H1 (cell line): ENCODE results near the gene HAO1.

Experiments
- ASH2L ChIP-seq: fragments of 200-600, 300-600 bp; sonication (generic); IDR thresholded peaks from one replicate; pipeline ENCODE4 v1.7.1; 2017; ENCODE audit warnings: low read length
- CTBP2 ChIP-seq: IDR thresholded peaks from 2 replicates; pipeline ENCODE4 v1.7.0; 2011; ENCODE audit warnings: borderline replicate concordance, mild to moderate bottlenecking, moderate library complexity, mixed read lengths, low read length; ENCODE audit not compliant: insufficient read depth, insufficient read length
- CTCF ChIP-seq, 3 experiments: IDR thresholded peaks; 1 replicate in 2 of 3; 2 replicates in 1 of 3; pipeline versions ENCODE4 v1.5.1 to v1.6.1; 2011; ENCODE audit warnings: low read length in 3 of 3, mild to moderate bottlenecking in 3 of 3, inconsistent platforms in 2 of 3, low read depth in 1 of 3, moderate library complexity in 1 of 3; ENCODE audit not compliant: insufficient read depth in 1 of 3; ENCODE audit errors: control extremely low read depth in 1 of 3
- EP300 ChIP-seq, 2 experiments: IDR thresholded peaks; 1 replicate in 1 of 2; 2 replicates in 1 of 2; pipeline ENCODE4 v1.6.1; 2011 to 2012; ENCODE audit warnings: low read depth in 2 of 2, low read length in 2 of 2, mild to moderate bottlenecking in 2 of 2, borderline replicate concordance in 1 of 2, inconsistent platforms in 1 of 2, moderate library complexity in 1 of 2
- EZH2 ChIP-seq: fragments of 200-600 bp; sonication (generic); IDR thresholded peaks from 2 replicates; pipeline ENCODE4 v1.7.1; 2012; ENCODE audit warnings: low read depth, mild to moderate bottlenecking, moderate library complexity, low read length, inconsistent platforms; ENCODE audit not compliant: severe bottlenecking
- PHF8 ChIP-seq: fragments of 200-600 bp; sonication (generic); conservative IDR thresholded peaks from 2 replicates; pipeline ENCODE4 v1.7.1; 2012; ENCODE audit warnings: low read depth, mild to moderate bottlenecking, inconsistent platforms, low read length, moderate library complexity
- POLR2AphosphoS5 ChIP-seq: IDR thresholded peaks from 2 replicates; pipeline ENCODE4 v1.6.1; 2011; ENCODE audit warnings: low read depth, low read length
- RNF2 ChIP-seq: fragments of 200-900, 300-1000 bp; sonication (generic); IDR thresholded peaks from 2 replicates; pipeline ENCODE4 v1.7.1; 2016; ENCODE audit warnings: borderline replicate concordance, low read depth, mild to moderate bottlenecking, antibody characterized with exemption, low read length; ENCODE audit not compliant: poor library complexity, severe bottlenecking; ENCODE audit errors: missing control alignments
- TBP ChIP-seq: IDR thresholded peaks from 2 replicates; pipeline ENCODE4 v1.6.1; 2011; ENCODE audit warnings: low read depth, low read length, improper control_type of control experiment
- YY1 ChIP-seq: IDR thresholded peaks from 2 replicates; pipeline ENCODE4 v1.6.1; 2011; ENCODE audit warnings: low read depth, mild to moderate bottlenecking, low read length

GRCh38 chr20:7981374-7981773, 41.1 kb upstream of the HAO1 start:
- TF ChIP-seq EZH2 (no peak), CTBP2 (no peak), POLR2AphosphoS5 (no peak), CTCF (IDR thresholded peaks at IDR 0.05; ENCODE audit: control extremely low read depth in 1 of 3, insufficient read depth in 1 of 3, low read depth in 1 of 3, low read length in 3 of 3) (no peak), TBP (no peak), RNF2 (no peak), PHF8 (no peak), YY1 (no peak), EP300 (IDR thresholded peaks at IDR 0.05; ENCODE audit: borderline replicate concordance in 1 of 2, low read depth in 2 of 2, low read length in 2 of 2) (no peak), ASH2L (no peak)
